HK-2 (cell line): ENCODE results near the gene NOX5.
"Not testable (repeated sequence)": the region's sequence is repeated elsewhere in the genome, so short reads cannot be mapped to it uniquely, and the experiment has no call there.

Experiments used
- DNase-seq: peaks from one replicate; pipeline ENCODE4 v3.0.0-alpha.2; 2018; ENCODE audit not compliant: unreplicated experiment

The NOX5 gene, protein sequence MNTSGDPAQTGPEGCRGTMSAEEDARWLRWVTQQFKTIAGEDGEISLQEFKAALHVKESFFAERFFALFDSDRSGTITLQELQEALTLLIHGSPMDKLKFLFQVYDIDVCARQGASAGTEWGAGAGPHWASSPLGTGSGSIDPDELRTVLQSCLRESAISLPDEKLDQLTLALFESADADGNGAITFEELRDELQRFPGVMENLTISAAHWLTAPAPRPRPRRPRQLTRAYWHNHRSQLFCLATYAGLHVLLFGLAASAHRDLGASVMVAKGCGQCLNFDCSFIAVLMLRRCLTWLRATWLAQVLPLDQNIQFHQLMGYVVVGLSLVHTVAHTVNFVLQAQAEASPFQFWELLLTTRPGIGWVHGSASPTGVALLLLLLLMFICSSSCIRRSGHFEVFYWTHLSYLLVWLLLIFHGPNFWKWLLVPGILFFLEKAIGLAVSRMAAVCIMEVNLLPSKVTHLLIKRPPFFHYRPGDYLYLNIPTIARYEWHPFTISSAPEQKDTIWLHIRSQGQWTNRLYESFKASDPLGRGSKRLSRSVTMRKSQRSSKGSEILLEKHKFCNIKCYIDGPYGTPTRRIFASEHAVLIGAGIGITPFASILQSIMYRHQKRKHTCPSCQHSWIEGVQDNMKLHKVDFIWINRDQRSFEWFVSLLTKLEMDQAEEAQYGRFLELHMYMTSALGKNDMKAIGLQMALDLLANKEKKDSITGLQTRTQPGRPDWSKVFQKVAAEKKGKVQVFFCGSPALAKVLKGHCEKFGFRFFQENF

GRCh38 chr15:69014454-69014853 is at the start of gene NOX5:
NOX5 (plus strand) TSS chr15:69014695; CDS start chr15:69014736, 41 bp downstream.
- no peak for DNase-seq

DNA sequence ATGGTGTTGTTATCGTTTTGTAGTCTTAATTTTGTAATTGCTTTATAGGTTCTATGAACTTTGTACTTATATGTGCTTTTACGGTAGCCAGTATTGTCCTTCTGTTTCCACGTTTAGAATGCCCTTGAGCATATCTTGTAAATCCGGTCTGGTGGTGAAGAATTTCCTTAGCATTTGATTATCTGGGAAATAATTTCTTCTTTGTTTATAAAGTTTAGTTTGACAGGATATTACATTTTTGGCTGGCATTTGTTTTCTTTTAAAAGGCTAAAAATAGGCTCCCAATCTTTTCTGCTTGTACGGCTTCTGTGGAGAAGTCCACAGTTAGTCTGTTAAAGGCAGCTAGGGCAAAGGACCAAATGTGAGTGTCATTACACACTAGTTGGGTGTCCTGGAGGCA is 47.5 kb upstream of the NOX5 start:
- DNase-seq = no peak

GRCh38 chr15:68967948-68968347 is 46.5 kb upstream of the NOX5 start:
- no peak for DNase-seq

DNA sequence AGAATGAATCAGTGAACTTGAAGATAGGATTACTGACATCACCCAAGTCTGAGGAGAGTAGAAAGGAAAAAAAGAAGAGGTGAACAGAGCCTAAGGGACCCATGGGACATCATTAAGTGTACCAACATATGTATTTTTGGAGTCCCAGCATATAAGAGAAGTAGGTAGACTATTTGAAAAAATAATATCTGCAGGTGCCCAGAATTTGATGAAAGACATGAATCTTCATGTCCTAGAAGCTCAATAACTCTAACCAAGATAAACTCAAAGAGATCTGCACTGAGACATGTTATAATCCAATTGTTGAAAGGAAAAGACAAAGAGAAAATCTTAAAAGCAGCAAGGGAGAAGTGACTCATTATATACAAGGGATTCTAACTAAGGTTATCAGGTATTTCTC is 45.2 kb upstream of the NOX5 start:
- DNase-seq = no peak

DNA sequence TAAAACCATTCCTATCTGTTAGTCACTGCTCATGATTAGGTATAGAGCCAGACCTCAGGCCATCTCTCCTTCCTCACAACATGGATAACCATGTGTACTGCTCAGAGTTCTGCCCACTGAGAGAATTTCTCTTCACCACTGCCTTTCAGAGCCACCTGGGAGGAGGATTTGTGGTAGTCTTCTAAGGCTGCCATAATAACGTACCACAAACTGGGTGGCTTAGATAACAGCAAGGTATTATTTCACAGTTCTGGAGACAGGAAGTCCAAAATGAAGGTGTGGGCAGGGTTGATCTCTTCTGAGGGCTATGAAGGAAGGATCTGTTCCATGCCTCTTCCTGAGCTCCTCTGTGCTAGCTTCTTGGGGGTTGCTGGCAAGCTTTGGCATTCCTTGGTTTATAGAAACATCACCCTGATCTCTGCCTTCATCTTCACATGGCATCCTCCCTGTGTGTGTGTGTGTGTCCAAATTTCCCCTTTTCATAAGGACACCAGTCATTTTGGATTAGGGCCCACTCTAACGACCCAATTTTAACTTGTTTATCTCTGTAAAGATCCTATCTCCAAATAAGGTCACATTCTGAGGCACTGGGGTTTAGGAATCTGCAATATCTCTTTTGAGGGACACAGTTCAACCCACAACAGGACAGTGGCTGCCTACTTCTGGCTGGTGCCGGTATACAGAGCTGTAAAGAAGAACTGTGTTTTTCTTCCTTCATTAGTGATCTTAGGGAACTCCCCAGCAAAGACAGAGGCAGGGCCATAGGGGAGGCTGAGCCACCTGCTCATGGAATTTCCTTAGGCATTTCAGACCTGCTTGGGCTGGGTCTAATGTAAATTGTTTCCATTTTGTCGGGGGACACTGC is 42.1 kb upstream of the NOX5 start:
- DNase-seq = no peak

GRCh38 chr15:68975651-68976160 is 38.8 kb upstream of the NOX5 start:
- not testable (repeated sequence) for DNase-seq

DNA sequence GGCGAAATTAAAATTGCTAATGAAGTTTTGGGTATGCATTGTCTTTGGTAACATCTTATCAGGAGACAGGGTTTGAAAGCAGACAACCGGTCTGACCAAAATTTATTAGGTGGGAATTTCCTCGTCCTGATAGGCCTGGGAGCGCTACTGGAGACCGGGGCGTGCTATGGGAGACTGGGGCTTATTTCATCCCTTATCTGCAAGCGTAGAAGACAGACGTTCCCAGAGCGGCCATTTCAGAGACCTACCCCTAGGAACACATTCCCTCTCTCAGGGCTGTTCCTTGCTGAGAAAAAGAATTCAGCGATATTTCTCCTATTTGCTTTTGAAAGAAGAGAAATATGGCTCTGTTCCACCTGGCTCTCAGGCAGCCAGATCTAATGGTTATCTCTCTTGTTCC is 37.1 kb upstream of the NOX5 start:
- not testable (repeated sequence) for DNase-seq

DNA sequence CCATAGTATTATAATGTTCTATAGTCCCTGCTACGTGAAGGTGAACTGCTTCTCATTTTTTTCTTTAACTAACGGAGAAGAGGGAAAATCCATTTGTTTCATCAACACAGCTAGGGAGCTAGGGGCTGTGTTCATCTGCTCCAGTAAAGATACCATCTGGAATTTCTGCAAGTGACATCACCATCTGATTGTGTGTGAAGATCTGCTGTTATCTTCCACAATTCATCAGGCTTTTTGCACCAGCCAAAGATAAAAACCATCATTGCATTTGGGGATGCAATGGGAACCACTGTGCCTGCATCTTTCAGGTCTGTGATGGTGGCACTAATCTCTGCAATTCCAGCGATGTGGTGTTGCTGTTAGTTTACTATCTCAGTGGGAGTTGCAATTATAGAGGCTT is 35.5 kb upstream of the NOX5 start:
- no peak for DNase-seq

- DNase-seq = no peak
Observed at GRCh38 chr15:68979816-68980215, 34.7 kb upstream of the NOX5 start.

- no peak for DNase-seq
Observed at GRCh38 chr15:68980786-68981185, 33.7 kb upstream of the NOX5 start.

- DNase-seq = no peak
Observed at GRCh38 chr15:68981941-68982340, 32.6 kb upstream of the NOX5 start.

GRCh38 chr15:68982976-68983563 is 31.4 kb upstream of the NOX5 start:
- no peak for DNase-seq

- DNase-seq = no peak
Observed at GRCh38 chr15:68983961-68984481, 30.5 kb upstream of the NOX5 start.

GRCh38 chr15:68984586-68984985 is 29.9 kb upstream of the NOX5 start:
- DNase-seq = no peak

DNA sequence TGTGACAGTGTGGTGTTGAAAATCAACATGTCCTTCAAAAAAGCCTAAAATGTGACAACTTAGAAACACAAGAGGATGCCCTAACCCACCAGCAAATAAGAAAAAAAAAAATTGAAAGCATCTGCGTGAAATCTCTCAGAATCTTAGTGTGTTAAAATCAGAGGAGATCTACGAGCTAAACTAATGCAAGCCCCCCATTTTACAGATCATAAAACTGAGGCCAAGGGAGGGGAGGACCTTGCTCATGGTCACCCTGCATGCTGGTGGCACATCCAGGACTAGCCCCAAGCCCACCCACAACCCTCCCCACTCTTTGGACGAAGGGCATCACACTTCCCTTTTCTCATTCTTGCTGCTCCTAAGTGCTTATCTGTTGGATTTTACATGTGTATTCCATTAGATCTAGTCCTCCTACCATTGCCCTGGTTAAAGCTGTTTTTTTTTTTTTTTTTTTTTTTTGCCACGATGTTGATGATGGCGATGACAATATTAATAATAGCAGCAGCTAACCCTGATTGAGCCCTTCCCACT is 29.1 kb upstream of the NOX5 start:
- no peak for DNase-seq

GRCh38 chr15:68986322-68986721 is 28.2 kb upstream of the NOX5 start:
- no peak for DNase-seq

DNA sequence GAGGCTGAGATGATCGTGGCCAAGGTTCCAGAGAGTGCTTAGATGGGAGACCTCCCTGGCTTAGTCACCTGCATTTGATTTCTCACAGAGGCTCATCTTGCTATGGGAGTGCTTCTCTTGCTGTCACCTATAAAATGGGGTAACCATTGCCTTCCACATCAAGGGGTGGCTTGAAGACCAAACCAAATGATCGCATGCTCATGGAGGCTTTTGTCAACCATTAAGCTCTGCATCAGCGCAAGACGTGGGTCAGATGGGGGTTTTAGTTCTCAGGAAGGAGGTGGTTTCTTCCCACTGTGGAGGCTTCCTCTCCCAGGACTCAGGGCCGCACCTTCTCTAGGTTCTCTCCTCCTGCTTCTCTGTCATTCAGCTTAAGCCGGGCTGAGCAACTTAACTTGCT is 27.4 kb upstream of the NOX5 start:
- DNase-seq = no peak

- no peak for DNase-seq
Observed at GRCh38 chr15:68987676-68988075, 26.8 kb upstream of the NOX5 start.

GRCh38 chr15:68989541-68990230 is 24.8 kb upstream of the NOX5 start:
- DNase-seq = no peak

DNA sequence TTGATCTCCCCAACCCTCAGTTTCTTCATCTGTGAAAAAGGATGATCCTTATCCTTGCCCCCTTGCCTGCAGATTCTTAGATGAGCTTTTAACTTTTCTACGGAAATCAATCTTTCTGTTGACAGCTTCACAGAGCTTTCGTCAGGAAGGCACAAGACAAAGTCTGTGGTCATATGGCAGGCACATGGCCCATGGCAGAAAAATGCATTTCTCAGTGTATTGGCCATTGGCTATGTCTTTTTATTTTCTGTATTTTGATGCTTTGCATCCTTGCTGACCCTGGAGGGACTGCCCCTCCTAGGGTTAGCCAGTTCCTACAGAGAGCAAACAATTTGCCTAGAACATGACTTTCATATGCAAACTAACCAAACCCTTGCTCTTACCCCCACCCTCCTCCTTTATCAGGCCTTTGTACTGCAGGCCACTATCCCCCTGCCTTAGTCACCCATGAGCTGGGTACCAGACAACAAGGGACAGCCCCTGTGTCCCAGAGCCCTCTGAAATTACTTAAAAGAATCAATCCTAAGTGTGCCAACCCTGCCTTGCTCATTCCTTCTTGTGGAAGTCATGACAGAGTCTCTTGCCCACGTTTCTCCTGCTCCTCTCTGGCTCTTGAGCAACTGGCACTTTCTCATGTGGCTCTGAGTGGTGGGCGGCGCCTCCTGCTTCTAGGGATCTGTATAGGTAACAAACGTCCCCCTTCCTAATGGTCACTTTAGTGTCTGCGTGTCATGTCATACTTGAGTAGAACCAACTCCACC is 24.1 kb upstream of the NOX5 start:
- no peak for DNase-seq
